Measurements from ENCODE around the gene RASA2.
"Not testable (repeated sequence)": the region's sequence is repeated elsewhere in the genome, so short reads cannot be mapped to it uniquely, and the experiment has no call there.

DNA sequence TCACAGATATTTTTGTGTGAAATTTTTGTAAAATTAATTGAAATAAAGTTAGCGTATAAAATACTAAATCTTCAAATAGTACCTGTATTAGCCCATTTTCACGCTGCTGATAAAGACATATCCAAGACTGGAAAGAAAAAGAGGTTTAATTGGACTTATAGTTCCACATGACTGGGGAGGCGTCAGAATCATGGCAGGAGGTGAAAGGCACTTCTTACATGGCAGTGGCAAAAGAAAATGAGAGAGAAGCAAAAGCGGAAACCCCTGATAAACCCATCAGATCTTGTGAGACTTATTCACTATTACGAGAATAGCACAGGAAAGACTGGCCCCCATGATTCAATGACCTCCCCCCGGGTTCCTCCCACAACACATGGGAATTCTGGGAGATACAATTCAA is 49.2 kb downstream of the RASA2 start:
- TF ChIP-seq, protein P1, sequence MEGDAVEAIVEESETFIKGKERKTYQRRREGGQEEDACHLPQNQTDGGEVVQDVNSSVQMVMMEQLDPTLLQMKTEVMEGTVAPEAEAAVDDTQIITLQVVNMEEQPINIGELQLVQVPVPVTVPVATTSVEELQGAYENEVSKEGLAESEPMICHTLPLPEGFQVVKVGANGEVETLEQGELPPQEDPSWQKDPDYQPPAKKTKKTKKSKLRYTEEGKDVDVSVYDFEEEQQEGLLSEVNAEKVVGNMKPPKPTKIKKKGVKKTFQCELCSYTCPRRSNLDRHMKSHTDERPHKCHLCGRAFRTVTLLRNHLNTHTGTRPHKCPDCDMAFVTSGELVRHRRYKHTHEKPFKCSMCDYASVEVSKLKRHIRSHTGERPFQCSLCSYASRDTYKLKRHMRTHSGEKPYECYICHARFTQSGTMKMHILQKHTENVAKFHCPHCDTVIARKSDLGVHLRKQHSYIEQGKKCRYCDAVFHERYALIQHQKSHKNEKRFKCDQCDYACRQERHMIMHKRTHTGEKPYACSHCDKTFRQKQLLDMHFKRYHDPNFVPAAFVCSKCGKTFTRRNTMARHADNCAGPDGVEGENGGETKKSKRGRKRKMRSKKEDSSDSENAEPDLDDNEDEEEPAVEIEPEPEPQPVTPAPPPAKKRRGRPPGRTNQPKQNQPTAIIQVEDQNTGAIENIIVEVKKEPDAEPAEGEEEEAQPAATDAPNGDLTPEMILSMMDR (conservative IDR thresholded peaks at IDR 0.05; ENCODE audit: low read depth in 2 of 2): not testable (repeated sequence)
- not testable (repeated sequence) for TF ChIP-seq POLR2AphosphoS5 (IDR thresholded peaks at IDR 0.05; ENCODE audit: low read depth); ZNF331 (CRISPR knock-in tag; IDR thresholded peaks at IDR 0.05; ENCODE audit: low read depth); ZNF114 (CRISPR knock-in tag; IDR thresholded peaks at IDR 0.05); EZH2 (IDR thresholded peaks at IDR 0.05; ENCODE audit: low read depth, unreplicated experiment); CREB1 (CRISPR knock-in tag; IDR thresholded peaks at IDR 0.05; ENCODE audit: low read depth); EZH2phosphoT487 (IDR thresholded peaks at IDR 0.05; ENCODE audit: unreplicated experiment); STAT1 (IDR thresholded peaks at IDR 0.05; ENCODE audit: unreplicated experiment); NANOG (IDR thresholded peaks at IDR 0.05; ENCODE audit: borderline replicate concordance); JUNB (IDR thresholded peaks at IDR 0.05; ENCODE audit: unreplicated experiment)
- TF ChIP-seq, protein P2, sequence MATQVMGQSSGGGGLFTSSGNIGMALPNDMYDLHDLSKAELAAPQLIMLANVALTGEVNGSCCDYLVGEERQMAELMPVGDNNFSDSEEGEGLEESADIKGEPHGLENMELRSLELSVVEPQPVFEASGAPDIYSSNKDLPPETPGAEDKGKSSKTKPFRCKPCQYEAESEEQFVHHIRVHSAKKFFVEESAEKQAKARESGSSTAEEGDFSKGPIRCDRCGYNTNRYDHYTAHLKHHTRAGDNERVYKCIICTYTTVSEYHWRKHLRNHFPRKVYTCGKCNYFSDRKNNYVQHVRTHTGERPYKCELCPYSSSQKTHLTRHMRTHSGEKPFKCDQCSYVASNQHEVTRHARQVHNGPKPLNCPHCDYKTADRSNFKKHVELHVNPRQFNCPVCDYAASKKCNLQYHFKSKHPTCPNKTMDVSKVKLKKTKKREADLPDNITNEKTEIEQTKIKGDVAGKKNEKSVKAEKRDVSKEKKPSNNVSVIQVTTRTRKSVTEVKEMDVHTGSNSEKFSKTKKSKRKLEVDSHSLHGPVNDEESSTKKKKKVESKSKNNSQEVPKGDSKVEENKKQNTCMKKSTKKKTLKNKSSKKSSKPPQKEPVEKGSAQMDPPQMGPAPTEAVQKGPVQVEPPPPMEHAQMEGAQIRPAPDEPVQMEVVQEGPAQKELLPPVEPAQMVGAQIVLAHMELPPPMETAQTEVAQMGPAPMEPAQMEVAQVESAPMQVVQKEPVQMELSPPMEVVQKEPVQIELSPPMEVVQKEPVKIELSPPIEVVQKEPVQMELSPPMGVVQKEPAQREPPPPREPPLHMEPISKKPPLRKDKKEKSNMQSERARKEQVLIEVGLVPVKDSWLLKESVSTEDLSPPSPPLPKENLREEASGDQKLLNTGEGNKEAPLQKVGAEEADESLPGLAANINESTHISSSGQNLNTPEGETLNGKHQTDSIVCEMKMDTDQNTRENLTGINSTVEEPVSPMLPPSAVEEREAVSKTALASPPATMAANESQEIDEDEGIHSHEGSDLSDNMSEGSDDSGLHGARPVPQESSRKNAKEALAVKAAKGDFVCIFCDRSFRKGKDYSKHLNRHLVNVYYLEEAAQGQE (IDR thresholded peaks at IDR 0.05; ENCODE audit: unreplicated experiment): not testable (repeated sequence)
- TF ChIP-seq, protein P3, sequence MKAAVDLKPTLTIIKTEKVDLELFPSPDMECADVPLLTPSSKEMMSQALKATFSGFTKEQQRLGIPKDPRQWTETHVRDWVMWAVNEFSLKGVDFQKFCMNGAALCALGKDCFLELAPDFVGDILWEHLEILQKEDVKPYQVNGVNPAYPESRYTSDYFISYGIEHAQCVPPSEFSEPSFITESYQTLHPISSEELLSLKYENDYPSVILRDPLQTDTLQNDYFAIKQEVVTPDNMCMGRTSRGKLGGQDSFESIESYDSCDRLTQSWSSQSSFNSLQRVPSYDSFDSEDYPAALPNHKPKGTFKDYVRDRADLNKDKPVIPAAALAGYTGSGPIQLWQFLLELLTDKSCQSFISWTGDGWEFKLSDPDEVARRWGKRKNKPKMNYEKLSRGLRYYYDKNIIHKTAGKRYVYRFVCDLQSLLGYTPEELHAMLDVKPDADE (IDR thresholded peaks at IDR 0.05): not testable (repeated sequence)

All from GM23338 (cell line).